Heart right ventricle (tissue), 16 donors: ENCODE data around the gene TBC1D4. TPM values are rescaled to one million over a fixed set of nuclear protein-coding genes. Genes with fewer than 3 reads are reported as not detected.
A peak's percentile ranks its signal among the peaks of the same experiment; 100 is the strongest.

Experiments
- ATAC-seq, 8 donors: fragments of 200-7000 bp; cut with Tn5 transposase; one replicate each; pipeline ENCODE4 v1.9.1; 2020; ENCODE audit warnings: mild to moderate bottlenecking in 8 of 8, moderate library complexity in 8 of 8, moderate number of reproducible peaks in 1 of 8
- DNase-seq, 2 donors: peaks; one replicate each; pipeline ENCODE4 v3.0.0-alpha.2; 2020
- H3K27ac ChIP-seq, 10 donors: fragments of 200-600 bp; sonication (generic) in 2 of 10; one replicate each; pipeline versions ENCODE4 v1.5.0 to v1.8.0; 2020 to 2022; ENCODE audit warnings: mild to moderate bottlenecking in 3 of 10
- H3K27me3 ChIP-seq, 7 donors: fragments of 200-600 bp; one replicate each; pipeline ENCODE4 v1.8.0; 2021 to 2022; ENCODE audit warnings: mild to moderate bottlenecking in 2 of 7
- H3K36me3 ChIP-seq, 9 donors: fragments of 200-600 bp; sonication (generic) in 1 of 9; one replicate each; pipeline versions ENCODE4 v1.5.0 to v1.8.0; 2020 to 2022; ENCODE audit warnings: mild to moderate bottlenecking in 2 of 9
- H3K4me1 ChIP-seq, 9 donors: fragments of 200-600 bp; sonication (generic) in 1 of 9; one replicate each; pipeline versions ENCODE4 v1.5.0 to v1.8.0; 2020 to 2022; ENCODE audit warnings: mild to moderate bottlenecking in 4 of 9
- H3K4me3 ChIP-seq, 10 donors: fragments of 200-600 bp; sonication (generic) in 2 of 10; one replicate each; pipeline versions ENCODE4 v1.5.0 to v1.8.0; 2020 to 2022; ENCODE audit warnings: mild to moderate bottlenecking in 7 of 10, moderate library complexity in 2 of 10
- H3K9me3 ChIP-seq, 11 donors: fragments of 200-600 bp in 10 of 11; sonication (generic) in 2 of 11; one replicate each; pipeline versions ENCODE4 v1.5.0 to v1.8.0; 2013 to 2022; ENCODE audit warnings: mild to moderate bottlenecking in 2 of 11, control low read depth in 1 of 11, moderate library complexity in 1 of 11
- CTCF ChIP-seq, 9 donors: fragments of 200-600 bp; sonication (generic) in 2 of 9; IDR thresholded peaks; one replicate each; pipeline versions ENCODE4 v1.5.0 to v1.8.0; 2021 to 2022; ENCODE audit warnings: antibody characterized with exemption in 9 of 9, mild to moderate bottlenecking in 5 of 9, moderate library complexity in 1 of 9
- WGBS, 2 donors: extraction: QIAGEN DNeasy Blood & Tissue Kit; methylation state at CpG; one replicate each; pipeline ENCODE4 v1.1.7; 2013; ENCODE audit warnings: inconsistent platforms in 1 of 2; 5-methylcytosine and 5-hydroxymethylcytosine counted together
- intact Hi-C, 10 donors: fragments of 100-400 bp; cut with DNase I; formaldehyde crosslinking; loops; one replicate each; pipeline versions ENCODE4 v1.11.1 to v1.14.2; 2022
- polyA plus RNA-seq, 2 donors: library from polyadenylated mRNA; stranded (reverse); fragments of 200-250 nt; gene quantifications; one replicate each; pipeline ENCODE4 v1.2.3, GENCODE V29; 2013
- total RNA-seq, 10 donors: library from RNA; stranded (reverse); fragmentation: NEBNext Ultra II Directional in 3 of 10; extraction: Animal tissue kit (Norgen Biotek cat#: 25700) in 3 of 10; gene quantifications; one replicate each; pipeline versions ENCODE4 v1.2.1 to v1.2.4, GENCODE V29; 2021 to 2023
- donor health status: Arrhythmogenic right ventricular cardiomyopathy.
- donor health status: ischemic (EF 13 %, LVEDD 7.1; RV severe dilation, severe dysfunction).
- donor health status: healthy with polysubstance abuse.
- donor health status: DM: no; HTN: yes; CAD: no.
- donor health status: DM: no; HTN: no; CAD: no.
- donor health status: ischemic (EF 25% LVEDD 6.9; RV normal size, moderate dysfunction).
- donor health status: ischemic (EF 25% LVEDD 5.7; RV mildly dilated, moderate dysfunction).
- donor health status: healthy.
- donor health status: DM: yes; HTN: yes; CAD: no.
- donor health status: Ischemic cardiomyopathy.
- donor health status: ischemic (EF 35%, LVEDD 5.7; RV mildly dilated, moderate dysfunction).
- donor health status: nonischemic (EF 11% LVEDD 7.7; RV severe dilation, severe dysfunction).
- donor health status: DM: yes; HTN: yes; CAD: no.
- donor health status: PGD.
- donor health status: ischemic (EF 29% LVEDD 5.4; RV normal size, mild dysfunction).
- donor health status: nonischemic (EF 23%, LVEDD 6.1; RV moderate dilation, normal function).

The TBC1D4 gene
- total and polyA plus RNA-seq, 12 donors: 10.1 to 124 (median 93.5) TPM

GRCh38 chr13:75376792-75377402 is 105.1 kb downstream of the TBC1D4 start:
- intact Hi-C loops: loop anchor here in 2 of 10 donors (10.0 kb wide), 2 partner anchors 168 to 178 kb away; partner anchors contain the start of gene UCHL3 (in 1 of the 2)
- H3K4me1 ChIP-seq: peaks cover 0 to 46% (median 23%) of the 10 kb centered on the region in 9 donors

GRCh38 chr13:75375329-75375728 is 106.6 kb downstream of the TBC1D4 start:
- WGBS, 2 donors: 70 to 83% methylated on average over 2 of the region's 2 CpGs

More at GRCh38 chr13:75376792-75377402, 105.1 kb downstream of the TBC1D4 start:
- DNase-seq (no peak), ATAC-seq (no peak)
- H3K4me3 ChIP-seq: no peak overlapping the region
- peak overlapping the region in 2 of 10 donors; percentile 2 to 12 for H3K27ac ChIP-seq
- no peaks in the 10 kb centered on the region for H3K9me3 ChIP-seq
- no peak for TF ChIP-seq CTCF (IDR thresholded peaks at IDR 0.05)
- H3K27me3 ChIP-seq: no peaks in the 10 kb centered on the region
- H3K36me3 ChIP-seq: no peaks in the 10 kb centered on the region
- 84 to 85% methylated on average over 6 of the region's 6 CpGs for WGBS, 2 donors

DNA sequence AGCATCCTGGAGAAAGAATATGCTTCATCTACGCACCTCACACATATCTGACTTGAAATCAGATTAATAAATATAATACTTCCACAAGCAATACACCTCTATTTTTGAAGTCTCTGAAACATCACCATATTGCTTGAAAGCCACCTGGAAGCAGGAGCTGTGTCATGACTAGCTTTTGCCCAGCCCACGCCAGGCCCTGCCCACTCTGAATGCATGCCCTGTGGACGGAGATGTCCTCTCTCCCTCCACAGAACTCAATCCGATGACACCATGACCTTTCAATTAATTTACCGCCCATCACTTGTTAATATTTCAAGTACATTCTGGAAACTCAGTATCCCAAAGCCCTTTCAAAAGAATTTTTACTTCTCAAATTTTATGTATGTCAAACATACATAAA is 108.0 kb downstream of the TBC1D4 start:
- Histone ChIP-seq H3K36me3 (no peaks in the 10 kb centered on the region), H3K27me3 (no peaks in the 10 kb centered on the region), H3K4me3 (no peak overlapping the region), H3K27ac (peak overlapping the region in 3 of 10 donors; percentile 66 to 81 (median 71)), H3K4me1 (peaks cover 0 to 60% (median 26%) of the 10 kb centered on the region in 9 donors), H3K9me3 (no peaks in the 10 kb centered on the region)
- DNase-seq: no peak
- peak in 1 of 8 donors; percentile 32 for ATAC-seq
- intact Hi-C loops: loop anchor here in 9 of 10 donors (2.0 to 10.0 kb wide), 11 partner anchors 38 to 181 kb away; partner anchors contain the start of genes TBC1D4 (in 6 of the 9), UCHL3 (in 3 of the 9) and COMMD6 (in 2 of the 9)
- 71 to 73% methylated on average over 5 of the region's 5 CpGs for WGBS, 2 donors
- TF ChIP-seq CTCF (IDR thresholded peaks at IDR 0.05): no peak

More at GRCh38 chr13:75375329-75375728, 106.6 kb downstream of the TBC1D4 start:
- intact Hi-C loops: loop anchor here in 2 of 10 donors (10.0 kb wide), 2 partner anchors 169 to 179 kb away; partner anchors contain the start of gene UCHL3 (in 1 of the 2)
- Histone ChIP-seq H3K27me3 (no peaks in the 10 kb centered on the region), H3K36me3 (no peaks in the 10 kb centered on the region), H3K9me3 (no peaks in the 10 kb centered on the region), H3K27ac (no peak overlapping the region), H3K4me3 (no peak overlapping the region), H3K4me1 (peaks cover 0 to 48% (median 23%) of the 10 kb centered on the region in 9 donors)
- ATAC-seq: no peak
- DNase-seq: no peak
- TF ChIP-seq CTCF (IDR thresholded peaks at IDR 0.05): no peak

- no peaks in the 10 kb centered on the region for H3K27me3 ChIP-seq
- H3K36me3 ChIP-seq: no peaks in the 10 kb centered on the region
- ATAC-seq (peak in 4 of 8 donors; percentile 33 to 50 (median 46)), DNase-seq (no peak)
- H3K9me3 ChIP-seq: no peaks in the 10 kb centered on the region
- intact Hi-C loops: loop anchor here in 9 of 10 donors (2.0 to 10.0 kb wide), 11 partner anchors 39 to 182 kb away; partner anchors contain the start of genes TBC1D4 (in 6 of the 9), UCHL3 (in 3 of the 9) and COMMD6 (in 2 of the 9)
- H3K27ac ChIP-seq: peak overlapping the region in 9 of 10 donors; percentile 5 to 81 (median 57)
- peaks cover 0 to 63% (median 34%) of the 10 kb centered on the region in 9 donors for H3K4me1 ChIP-seq
- no peak for TF ChIP-seq CTCF (IDR thresholded peaks at IDR 0.05)
- peak overlapping the region in 3 of 10 donors; percentile 2 to 16 (median 9) for H3K4me3 ChIP-seq
- WGBS, 2 donors: 27 to 31% methylated on average over 13 of the region's 13 CpGs
These were observed 108.8 kb downstream of the TBC1D4 start for GRCh38 chr13:75372923-75373841.
